Stimulated activated CD4-positive, alpha-beta T cell treated with anti-CD3 and anti-CD28 coated beads, Interleukin-1b, Interleukin-23, amount 100 ng/mL, for 24 hours (primary cell): Measurements from ENCODE around the gene RTP3.
"Not testable (repeated sequence)": the region's sequence is repeated elsewhere in the genome, so short reads cannot be mapped to it uniquely, and the experiment has no call there.

Experiments
- DNase-seq, 4 experiments: peaks; one replicate each; pipeline ENCODE4 v3.0.0-alpha.2; 2020; ENCODE audit warnings: low read depth in 4 of 4, low spot score in 1 of 4

The RTP3 gene

DNA sequence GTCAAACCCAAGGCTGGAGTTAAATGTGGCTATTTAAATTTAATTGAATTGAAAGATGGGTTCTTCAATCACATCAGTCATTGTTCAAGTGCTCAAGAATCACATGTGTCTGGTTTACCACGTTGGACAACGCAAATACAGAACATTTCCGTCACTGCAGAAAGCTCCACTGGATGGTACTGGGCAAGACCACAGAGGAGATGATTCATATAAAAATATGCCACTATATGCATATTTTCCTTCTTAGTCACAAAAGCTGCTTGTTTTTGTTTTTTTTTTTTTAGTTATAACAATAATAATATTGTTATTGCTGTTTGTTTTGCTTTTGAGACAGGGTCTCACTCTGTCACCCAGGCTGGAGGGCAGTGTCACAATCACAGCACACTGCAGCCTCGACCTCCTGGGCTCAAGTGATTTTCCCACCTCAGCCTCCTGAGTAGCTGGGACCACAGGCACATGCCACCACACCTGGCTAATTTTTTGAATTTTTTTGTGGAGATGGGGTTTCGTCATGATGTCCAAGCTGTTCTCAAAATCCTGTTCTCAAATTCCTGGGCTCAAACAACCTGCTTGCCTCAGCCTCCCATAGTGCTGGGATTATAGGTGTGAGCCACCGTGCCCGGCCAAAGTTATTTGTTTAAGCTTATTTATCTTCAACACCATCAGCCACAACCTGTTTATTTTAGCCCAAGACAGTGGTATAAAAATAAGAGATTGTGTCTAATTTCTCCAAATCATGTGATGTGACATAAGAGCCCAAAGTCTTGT is 19.4 kb downstream of the RTP3 start:
- no peak for DNase-seq

DNA sequence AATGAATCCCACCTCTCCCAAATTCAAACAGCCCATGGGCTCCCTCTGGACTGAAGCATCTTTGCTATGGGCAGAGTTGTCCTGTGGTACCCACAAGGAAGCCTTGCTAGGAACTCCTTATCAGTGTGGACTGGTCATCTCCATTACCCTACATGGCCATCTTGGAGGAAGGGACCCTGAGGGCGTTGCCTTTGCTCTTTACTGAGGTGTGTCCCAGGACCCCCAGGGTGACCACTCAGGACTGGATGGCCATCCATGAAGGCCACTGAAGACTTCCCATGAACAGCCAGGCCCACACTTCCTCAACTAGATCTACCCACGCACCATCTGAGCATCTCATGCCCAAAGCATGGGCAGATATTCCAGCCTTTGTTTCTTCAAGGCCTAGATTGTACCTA is 20.0 kb downstream of the RTP3 start:
- DNase-seq = no peak

DNA sequence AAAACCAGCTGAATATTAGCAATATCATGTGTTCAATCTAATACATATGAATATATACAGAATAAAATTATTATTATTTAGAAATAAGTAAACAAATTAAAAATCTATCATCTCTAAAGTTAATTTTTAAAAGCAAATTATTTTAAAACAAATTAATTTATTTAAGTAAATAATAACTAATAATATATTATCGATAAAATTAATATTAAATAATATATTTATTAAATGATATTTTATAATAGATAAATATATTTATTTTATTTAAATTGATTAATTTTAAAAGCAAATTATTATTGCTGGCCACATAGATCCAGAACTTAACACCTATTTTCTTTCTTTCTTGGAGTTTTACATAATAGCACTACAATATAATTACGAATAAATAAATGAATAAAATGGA is 22.2 kb downstream of the RTP3 start:
- no peak for DNase-seq

DNA sequence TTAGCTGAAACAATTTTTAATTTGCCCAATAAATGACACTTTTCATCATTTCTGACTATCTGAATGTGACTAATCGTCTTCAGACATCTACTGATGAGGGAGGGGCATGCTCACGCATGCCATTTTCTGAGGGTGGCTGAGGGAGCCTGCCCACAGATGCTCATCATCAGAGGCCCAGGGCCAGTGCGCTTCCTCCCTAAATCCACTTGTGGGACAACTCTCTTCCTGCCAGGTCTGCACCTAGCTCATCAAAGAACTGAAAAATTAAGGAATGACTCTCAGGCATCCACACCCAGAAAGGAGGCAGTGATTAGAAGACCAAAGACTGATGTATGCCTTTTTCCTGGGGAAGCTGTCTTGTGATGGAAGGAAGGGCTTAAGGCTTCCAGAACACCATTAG is 22.8 kb downstream of the RTP3 start:
- DNase-seq = no peak

DNA sequence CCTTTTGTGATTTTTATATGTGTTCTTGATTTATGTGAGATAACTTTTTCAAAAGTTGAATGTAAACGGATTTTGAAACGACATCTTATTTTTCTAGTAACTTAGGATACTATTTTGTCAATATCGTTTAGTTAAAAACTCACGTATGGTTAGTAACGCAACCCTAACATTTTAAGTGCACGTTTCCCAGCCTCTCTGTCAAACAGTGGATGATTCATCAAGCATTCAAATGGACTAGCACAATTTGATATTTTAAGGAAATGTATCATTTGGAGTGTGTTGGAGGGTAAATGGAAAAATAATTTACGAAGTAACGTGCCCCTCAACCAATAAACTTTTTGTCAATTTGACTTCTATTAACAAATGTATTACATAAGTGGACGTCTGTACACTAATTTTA is 23.3 kb downstream of the RTP3 start:
- DNase-seq = no peak

DNA sequence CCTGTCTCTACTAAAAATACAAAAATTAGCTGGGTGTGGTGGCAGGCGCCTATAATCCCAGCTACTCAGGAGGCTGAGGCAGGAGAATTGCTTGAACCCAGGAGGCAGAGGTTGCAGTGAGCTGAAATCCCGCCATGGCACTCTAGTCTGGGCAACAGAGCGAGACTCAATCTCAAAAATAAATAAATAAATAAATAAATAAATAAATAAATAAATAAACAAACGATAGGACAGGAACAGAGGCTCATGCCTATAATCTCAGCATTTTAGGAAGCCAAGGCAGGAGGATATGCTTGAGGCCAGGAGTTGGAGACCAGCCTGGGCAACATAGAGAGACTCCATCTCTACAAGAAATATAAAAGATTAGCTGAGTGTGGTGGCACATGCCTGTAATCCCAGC is 24.4 kb downstream of the RTP3 start:
- not testable (repeated sequence) for DNase-seq

DNA sequence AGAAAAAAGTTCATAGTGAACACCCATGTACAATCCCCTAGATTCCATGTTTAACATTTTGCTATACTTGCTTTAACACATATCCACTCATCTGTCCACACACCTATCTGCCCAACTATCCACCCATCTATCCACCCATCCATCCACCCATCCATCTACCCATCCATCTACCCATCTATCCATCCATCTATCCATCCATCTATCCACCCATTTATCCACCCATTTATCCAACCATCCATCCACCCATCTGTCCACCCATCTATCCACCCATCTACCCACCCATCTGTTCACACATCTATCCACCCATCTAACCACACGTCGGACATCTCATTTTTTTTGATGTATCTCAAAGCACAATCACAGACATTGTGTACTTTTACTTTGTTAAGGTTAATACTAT is 25.8 kb downstream of the RTP3 start:
- DNase-seq = no peak

DNA sequence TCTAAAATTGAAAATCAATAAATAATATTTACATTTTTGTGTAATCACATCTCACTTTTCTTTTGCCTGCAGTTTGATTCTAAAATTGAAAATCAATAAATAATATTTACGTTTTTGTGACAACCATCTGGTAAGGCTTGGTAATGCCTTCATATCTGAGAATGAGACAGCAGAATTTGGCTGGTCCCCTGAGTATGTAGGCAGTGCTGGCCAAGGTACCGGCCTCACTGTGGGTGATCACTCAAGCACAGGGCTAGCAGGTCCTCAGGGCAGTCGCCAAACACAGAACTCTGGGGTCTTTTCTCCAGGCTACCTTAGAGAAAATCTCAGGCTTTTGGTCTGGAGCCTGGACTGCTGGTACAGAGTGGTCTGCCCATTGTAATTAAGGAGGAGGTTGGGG is 26.2 kb downstream of the RTP3 start:
- no peak for DNase-seq

DNA sequence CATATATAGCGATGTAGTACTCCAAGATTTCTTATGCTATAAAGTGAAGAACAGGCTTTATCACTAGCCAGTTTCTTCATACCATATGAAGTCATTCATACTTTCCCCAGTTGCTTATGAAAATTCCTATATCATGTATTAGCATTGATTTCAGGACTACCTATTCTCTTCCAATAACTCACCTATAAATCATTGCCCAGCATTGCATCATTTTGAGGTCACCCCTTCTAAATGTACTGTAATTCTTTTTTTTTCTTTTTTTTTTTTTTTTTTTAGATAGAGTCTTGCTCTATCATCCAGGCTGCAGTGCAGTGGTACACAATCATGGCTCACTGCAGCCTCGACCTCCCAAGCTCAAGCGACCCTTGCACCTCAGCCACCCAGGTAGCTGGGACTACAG is 27.1 kb downstream of the RTP3 start:
- DNase-seq = no peak

DNA sequence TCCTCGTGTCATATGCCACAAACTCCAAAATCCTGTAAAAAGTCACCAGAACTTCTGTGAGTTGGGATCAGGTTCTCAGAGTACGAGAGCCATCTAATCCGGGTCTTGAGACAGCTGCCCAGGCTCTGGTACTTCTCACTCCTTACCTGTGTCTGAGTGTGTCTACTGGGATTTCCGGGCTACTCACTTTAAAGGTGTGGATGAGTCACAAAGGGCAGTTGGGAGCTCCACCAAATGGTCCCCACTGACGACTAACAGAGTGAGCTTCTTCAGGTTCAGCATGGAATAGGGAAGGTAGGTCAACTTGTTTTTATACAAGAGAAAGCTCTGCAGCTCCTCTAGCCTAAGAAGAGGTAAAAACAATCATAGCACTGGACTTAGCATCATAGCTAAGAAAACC is 29.5 kb downstream of the RTP3 start:
- no peak for DNase-seq

DNA sequence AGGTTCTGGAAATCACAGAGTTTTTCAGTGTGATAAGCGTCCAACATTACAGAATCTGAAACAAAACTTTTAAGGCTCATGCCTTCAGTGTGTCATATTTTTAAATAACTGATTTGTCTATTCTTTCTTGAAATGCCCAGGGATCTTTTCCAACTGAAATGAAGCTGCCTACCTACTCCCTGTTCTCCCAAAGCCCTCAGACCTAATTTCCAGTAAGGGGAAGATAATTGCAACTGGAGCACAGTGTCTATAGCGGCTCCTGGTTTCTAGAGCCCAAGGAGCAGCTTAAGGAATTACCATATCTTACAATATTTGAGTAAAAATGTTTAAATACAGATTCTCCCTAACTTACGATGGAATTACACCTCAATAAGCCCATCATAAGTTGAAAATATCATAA is 35.3 kb downstream of the RTP3 start:
- no peak for DNase-seq

DNA sequence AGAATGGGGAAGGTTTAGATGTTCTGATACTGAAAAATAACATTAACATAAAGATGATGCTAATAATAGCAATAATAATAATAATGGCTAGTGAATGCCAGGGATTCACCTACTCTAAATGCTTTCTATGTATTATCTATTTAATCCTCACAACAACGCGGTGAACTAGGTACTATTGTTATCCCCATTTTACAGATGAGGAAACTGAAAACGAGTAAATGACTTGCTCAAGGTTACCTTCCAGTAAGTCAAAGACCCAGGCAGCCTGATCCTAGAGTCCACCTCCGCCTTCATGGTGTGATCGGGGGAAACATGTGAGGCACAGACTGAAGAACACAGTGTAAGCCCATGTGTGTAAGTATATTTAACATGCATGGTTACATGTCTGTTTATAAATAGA is 38.0 kb downstream of the RTP3 start:
- DNase-seq = no peak

DNA sequence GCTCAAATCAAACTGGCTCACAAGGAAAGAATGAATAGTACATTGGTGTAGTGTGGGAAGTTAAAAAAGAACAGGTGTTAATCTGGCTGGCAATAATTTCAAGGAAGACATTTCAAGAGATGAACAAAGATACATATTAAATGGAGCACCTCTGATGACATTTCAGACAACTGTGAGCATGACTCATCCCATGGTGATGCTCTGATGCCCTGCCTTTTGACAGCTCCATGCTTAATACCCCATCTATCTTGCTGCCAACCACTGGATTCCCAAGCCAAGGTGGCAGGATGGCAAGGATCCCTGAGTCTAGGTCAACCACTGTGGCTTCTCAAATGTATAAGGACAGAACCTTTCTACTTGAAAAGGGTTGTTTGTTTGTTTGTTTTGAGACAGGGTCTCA is 39.0 kb downstream of the RTP3 start:
- no peak for DNase-seq

DNA sequence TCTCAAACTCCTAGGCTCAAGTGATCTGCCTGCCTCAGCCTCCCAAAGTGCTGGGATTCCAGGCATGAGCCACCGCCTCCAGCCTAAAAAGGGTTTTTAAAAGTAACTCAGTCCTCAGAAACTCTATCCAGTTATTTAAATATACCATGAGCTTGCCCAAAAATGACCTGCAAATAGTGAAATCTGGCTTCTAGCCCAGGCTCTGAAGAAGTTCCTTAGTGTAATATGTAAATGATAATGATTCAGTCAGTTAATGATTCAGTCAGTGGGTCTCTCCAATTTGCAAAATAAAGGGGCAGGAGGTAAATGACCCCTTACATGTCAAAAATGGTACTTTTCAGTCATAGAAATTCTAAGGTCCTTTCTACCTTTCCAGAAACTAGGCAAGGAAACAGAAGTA is 39.5 kb downstream of the RTP3 start:
- no peak for DNase-seq

DNA sequence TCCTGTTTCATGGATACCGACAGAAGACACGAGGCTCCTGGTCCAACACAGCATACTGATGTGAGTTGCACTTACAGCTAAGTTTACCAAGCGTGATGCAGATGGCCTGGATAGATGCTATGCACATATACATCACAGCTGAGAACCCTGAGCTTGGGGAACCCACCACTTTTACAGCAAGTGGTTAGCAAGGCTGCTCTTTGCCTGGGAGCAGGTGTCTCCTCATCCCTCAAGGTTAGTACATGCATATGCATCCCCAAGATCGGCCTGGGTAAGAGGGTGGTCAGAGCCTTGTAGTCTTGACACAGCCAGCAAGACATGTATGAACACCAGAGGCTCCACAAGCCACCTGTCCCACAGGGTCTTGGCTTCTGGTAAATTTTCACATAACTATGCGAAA is 40.0 kb downstream of the RTP3 start:
- DNase-seq = no peak

DNA sequence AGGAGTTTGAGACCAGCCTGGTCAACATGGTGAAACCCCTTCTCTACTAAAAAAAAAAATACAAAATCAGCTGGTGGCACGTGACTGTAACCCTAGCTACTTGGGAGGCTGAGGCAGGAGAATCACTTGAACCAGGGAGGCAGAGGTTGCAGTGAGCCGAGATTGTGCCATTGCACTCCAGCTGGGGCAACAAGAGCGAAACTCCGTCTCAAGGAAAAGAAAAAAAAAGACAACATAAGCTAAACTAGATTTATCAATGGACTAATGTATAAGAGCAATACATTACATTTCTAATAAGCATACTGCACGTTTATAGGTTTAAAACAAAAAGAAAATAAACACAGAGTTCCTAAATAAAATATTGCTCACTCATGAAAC is 40.6 kb downstream of the RTP3 start:
- DNase-seq = not testable (repeated sequence)

DNA sequence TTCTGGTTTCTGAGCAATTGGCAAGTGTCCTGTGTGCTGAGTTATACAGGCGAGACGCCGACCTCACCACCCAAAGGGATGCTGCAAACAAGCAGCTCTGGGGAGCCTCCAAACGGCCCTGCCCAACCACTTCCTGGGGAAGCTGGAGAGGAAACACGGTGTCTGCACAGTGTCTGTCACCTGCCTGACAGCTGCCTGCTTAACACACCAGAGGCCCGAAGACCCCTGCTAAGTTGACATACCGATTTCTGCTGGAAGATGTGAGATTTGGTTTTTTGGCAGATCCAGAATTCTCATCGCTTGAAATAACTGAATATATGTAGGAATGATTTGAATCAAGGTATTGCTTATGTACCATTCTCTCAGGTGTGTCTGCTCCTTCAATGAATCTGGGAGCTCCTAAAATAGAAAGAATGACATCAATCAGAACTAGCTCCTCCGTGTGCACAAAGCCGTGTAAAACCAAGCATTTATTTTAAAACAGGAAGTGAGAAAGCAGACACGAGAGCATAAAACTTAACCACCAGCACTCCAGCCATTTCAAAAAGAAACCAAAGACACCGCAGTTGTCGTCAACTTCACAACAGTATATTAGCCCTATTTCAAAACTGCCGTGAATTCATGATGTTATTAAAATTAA is 41.1 kb downstream of the RTP3 start:
- peak; percentile 23 to 39 (median 34) for DNase-seq

DNA sequence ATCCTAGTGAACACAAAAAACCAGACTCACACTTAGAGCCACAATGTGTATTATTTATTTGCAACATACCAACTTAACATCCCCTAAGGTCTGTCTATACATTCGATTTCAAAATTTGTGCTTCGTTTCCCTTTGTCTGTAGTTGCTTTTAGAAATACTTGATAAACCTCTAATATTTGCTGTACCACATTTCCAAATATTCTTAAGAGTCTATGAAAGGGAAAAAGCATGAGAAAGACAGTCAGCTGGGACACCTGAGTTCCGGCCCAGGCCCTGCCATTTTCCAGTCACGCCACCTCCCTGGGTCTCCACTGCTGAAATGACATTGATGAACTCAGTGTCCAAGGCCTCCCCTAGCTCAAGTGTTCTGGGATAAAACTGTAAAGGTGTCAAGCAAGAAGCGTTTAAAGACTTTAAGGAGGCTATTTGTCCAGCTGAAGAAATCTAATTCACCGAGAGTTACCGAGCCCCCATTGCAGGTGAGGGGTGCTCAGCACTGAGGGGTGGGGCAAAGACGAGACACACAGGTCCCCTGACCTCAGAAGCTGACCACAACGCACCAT is 41.7 kb downstream of the RTP3 start:
- no peak for DNase-seq

DNA sequence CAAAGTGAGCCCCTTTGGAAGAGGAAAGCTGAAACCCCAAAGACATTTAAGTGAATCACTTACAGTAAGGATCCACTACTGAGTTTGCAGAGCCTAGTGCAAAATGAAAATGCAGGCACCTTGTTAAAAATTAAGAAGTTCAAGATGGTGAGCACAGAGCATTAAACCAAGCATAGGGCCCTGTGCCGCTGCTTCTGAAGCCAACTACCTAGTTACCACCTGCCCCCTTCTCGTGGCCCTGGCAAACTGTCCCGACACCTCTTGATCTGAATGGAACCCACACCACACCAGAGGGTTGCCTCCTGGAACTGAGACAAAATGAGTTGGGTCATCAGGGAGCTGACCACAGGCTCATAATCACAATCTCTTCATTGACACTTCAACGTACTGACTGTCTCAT is 42.8 kb downstream of the RTP3 start:
- DNase-seq = no peak

DNA sequence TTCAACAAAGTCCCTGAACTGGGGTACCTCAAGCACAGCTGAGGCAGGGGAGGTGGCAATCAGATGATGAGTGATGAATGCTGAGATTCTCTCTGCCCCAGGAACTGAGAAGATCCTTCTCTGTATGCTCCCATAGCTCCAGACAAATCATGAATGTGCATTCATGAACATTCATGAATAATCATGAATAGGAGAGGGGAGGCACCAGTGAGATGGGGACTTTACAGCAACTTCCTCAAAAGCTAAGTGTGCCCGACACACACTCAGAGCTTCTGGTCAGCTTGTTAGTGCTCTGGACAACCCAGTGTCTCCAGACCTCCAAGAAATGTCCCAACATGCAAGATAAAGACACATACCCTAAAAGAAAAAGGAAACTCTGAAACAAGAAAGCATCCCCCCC is 44.1 kb downstream of the RTP3 start:
- no peak for DNase-seq

DNA sequence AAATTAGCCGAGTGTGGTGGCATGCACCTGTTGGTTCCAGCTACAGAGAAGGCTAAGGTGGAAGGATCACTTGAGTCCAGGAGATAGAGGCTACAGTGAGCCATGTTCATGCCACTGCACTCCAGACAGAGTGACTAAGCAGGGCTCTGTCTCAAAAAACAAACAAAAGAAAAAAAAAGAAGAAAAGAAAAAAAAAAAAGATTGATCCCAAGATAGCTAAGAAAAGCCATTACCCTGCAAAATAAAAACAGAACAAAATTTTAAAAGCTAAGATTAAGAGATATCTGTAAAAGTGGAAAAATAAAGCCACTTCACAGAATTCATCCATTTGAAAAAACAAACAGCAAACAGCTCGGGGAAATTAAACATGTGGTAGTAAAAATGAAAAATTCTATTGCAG is 44.6 kb downstream of the RTP3 start:
- DNase-seq = no peak

DNA sequence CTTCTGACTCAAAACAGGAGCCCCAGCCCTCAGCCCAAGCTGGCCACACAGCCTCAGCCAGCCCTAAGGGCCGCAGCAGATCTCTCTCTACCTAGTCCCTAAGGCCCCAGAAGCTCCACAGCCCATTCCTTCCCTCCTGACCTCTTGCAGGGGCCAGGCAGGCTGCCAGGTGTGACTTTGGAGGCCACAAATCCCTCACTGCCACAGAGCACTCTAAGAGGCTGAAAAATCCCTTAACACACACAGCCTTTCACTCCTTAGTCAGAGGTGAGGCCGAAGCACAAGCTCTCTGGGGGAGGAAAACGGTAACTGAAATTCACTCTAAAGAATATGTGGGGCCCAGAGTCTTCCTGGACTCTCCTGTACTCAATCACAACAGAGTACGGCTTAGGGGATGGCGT is 45.0 kb downstream of the RTP3 start:
- DNase-seq = no peak
